Activated naive CD4-positive, alpha-beta T cell treated with anti-CD3 and anti-CD28 coated beads, Interleukin-2, amount 50 U/mL, for 24 hours (primary cell): ENCODE data around the gene PKNOX2.

Source experiments
- H3K27ac Mint-ChIP-seq: one replicate; pipeline ENCODE4 v1.8.0; 2021; ENCODE audit warnings: mild to moderate bottlenecking, mixed read lengths
- H3K27me3 Mint-ChIP-seq: one replicate; pipeline ENCODE4 v1.8.0; 2021; ENCODE audit warnings: mixed read lengths
- H3K36me3 Mint-ChIP-seq: one replicate; pipeline ENCODE4 v1.8.0; 2021; ENCODE audit warnings: mixed read lengths
- H3K4me1 Mint-ChIP-seq: one replicate; pipeline ENCODE4 v1.8.0; 2021; ENCODE audit warnings: mixed read lengths
- H3K4me3 Mint-ChIP-seq: one replicate; pipeline ENCODE4 v1.8.0; 2021; ENCODE audit warnings: mild to moderate bottlenecking, mixed read lengths
- H3K9me3 Mint-ChIP-seq: one replicate; pipeline ENCODE4 v1.8.0; 2021; ENCODE audit warnings: mixed read lengths

Gene PKNOX2

DNA sequence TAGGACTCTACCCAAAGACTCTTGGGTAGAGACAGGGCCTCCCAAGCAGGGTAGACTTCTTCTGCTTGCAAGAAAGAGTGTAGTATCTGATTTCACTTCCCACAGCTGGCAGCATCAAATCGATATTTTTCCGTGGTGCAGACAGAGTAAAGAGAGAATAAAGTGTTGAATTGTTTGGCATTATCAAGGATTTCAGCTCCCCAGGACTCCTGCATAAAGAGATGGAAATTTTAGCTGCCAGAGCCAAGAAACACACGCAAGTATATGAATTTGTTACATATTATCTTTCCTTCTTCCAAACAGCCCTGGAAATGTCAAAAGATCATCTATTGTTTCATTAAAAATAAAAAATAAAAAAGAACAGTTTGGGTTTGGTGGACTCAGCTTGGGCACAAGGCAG lies 136.8 kb downstream of the PKNOX2 start:
- H3K27me3 Mint-ChIP-seq: peaks cover under 1% of the 10 kb centered on the region
- H3K4me3 Mint-ChIP-seq: no peak overlapping the region
- no peak overlapping the region for H3K27ac Mint-ChIP-seq
- H3K9me3 Mint-ChIP-seq: no peaks in the 10 kb centered on the region
- no peaks in the 10 kb centered on the region for H3K4me1 Mint-ChIP-seq
- no peaks in the 10 kb centered on the region for H3K36me3 Mint-ChIP-seq

DNA sequence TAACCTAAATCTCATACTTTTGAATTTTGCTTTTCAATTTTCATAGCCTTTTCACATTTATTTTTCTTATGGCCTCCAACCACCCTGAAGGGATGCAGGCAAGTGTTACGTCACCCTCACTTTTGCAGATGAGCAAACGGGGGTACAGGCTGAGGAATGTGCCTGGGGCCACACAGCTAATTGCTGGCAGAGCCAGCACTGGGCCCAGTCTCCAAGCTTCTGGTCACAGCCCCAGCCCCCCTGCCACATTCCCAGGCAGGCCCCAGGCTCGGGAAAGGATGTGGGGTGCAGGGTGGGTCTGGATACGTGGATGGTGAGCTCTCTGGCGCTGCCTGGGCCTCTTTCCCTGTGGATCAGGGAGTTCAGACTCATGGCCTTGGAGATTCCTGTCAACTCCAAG lies 138.6 kb downstream of the PKNOX2 start:
- Mint-ChIP-seq H3K4me1 (no peaks in the 10 kb centered on the region), H3K9me3 (no peaks in the 10 kb centered on the region), H3K36me3 (no peaks in the 10 kb centered on the region), H3K4me3 (no peak overlapping the region), H3K27me3 (no peaks in the 10 kb centered on the region), H3K27ac (no peak overlapping the region)

DNA sequence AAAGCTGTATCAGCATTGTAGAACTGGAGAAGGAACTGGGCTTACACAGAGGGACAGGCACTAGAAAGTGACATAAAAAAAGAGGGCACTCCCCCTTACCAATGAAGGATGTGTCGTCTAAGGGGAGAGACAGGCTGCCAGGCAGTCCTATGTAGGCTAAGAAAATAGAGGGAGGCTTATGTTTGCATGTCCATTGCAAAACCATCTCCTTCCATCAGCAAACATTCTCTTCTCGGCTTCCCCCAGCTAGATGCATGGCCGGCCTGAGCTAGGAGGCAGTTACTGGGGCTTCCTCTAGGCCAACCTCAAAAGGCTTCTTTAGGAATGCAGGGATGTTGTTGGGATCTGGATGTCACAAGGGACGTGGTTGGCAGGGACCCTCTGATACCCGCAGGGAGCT lies 139.1 kb downstream of the PKNOX2 start:
- Mint-ChIP-seq H3K36me3 (no peaks in the 10 kb centered on the region), H3K4me3 (no peak overlapping the region), H3K4me1 (no peaks in the 10 kb centered on the region), H3K9me3 (no peaks in the 10 kb centered on the region), H3K27ac (no peak overlapping the region), H3K27me3 (no peaks in the 10 kb centered on the region)

DNA sequence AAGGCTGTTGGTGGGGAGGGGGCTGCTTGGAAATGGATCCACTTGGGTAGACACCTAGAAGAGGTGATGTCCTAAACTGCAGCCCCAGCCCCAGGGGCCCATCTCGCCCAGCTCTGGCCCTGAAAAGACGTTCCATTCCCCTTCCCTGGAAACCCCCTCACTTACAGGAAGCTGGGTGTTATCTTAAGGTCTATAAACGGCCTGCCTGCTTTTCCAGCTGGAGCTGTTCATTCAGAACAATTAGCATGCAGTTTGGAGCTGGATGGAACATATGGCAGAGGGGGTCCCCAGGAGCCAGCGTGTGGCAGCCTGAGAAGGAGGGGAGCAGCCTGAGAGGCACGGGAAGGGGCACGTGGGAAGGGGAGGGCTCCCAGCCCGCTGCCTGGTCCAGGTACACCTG lies 139.6 kb downstream of the PKNOX2 start:
- no peaks in the 10 kb centered on the region for H3K36me3 Mint-ChIP-seq
- no peaks in the 10 kb centered on the region for H3K4me1 Mint-ChIP-seq
- H3K4me3 Mint-ChIP-seq: no peak overlapping the region
- no peak overlapping the region for H3K27ac Mint-ChIP-seq
- H3K27me3 Mint-ChIP-seq: peaks cover 2% of the 10 kb centered on the region
- no peaks in the 10 kb centered on the region for H3K9me3 Mint-ChIP-seq

DNA sequence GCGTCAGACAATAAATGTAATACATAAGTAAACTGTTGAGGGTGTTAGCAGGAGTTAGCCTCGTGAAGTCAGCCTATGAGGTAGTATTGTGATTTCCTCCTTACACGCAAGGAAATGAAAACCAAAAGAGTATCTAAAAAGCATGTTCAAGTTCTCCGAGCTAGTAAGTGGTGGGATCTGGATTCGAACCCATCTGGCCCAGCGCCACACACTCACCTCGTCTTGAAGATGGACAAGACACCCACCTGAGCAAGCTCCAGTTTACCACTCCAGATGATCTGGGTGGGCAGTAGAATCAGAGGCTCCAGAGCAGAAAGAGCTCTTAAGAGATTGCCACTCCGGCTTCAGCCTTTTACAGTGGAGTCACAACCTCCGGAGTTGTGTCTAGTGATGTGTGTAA lies 140.3 kb downstream of the PKNOX2 start:
- H3K4me3 Mint-ChIP-seq: no peak overlapping the region
- peaks cover 2% of the 10 kb centered on the region for H3K27me3 Mint-ChIP-seq
- H3K4me1 Mint-ChIP-seq: no peaks in the 10 kb centered on the region
- H3K9me3 Mint-ChIP-seq: no peaks in the 10 kb centered on the region
- no peaks in the 10 kb centered on the region for H3K36me3 Mint-ChIP-seq
- H3K27ac Mint-ChIP-seq: no peak overlapping the region

DNA sequence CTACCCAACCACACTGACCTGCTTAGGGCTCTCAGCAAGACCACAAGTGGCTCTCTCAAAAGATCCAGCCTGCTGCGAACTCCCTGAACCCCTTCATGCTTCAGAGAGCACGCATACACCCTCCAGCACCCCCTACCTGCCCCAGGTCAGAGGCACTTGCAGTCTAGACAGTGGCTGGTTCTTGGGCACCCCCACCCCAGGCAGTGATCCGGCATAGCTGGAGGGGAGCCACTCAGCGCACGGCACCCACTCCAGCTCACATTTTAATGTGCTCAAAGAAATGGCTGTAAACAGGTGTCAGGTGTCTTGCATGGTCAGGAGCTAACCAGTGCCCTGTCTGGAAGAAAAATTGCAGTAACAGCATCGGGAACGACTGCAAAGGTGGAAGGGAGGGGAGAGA lies 140.8 kb downstream of the PKNOX2 start:
- peaks cover 2% of the 10 kb centered on the region for H3K27me3 Mint-ChIP-seq
- H3K4me1 Mint-ChIP-seq: no peaks in the 10 kb centered on the region
- H3K9me3 Mint-ChIP-seq: no peaks in the 10 kb centered on the region
- no peak overlapping the region for H3K4me3 Mint-ChIP-seq
- no peak overlapping the region for H3K27ac Mint-ChIP-seq
- no peaks in the 10 kb centered on the region for H3K36me3 Mint-ChIP-seq

DNA sequence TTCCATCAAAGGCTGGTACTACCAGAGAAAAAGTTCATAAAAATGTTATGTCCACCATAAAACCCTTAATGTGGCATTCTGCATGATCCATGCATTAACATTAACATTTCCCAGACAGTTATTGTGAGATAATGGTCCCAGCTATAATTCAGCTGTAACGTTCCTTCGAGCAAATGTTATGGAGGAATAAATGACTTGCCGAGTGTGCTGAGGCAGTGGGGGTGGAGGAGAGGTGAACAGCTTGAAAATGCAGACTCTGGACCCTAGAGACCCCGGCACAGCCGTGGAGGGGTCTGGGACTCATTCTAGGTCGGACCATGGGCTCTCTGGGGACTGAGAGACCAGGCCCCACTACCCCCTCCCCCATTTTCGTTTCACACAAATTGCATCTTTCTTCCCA lies 141.9 kb downstream of the PKNOX2 start:
- H3K9me3 Mint-ChIP-seq: no peaks in the 10 kb centered on the region
- no peak overlapping the region for H3K4me3 Mint-ChIP-seq
- H3K4me1 Mint-ChIP-seq: no peaks in the 10 kb centered on the region
- no peak overlapping the region for H3K27ac Mint-ChIP-seq
- H3K27me3 Mint-ChIP-seq: peaks cover 2% of the 10 kb centered on the region
- no peaks in the 10 kb centered on the region for H3K36me3 Mint-ChIP-seq

DNA sequence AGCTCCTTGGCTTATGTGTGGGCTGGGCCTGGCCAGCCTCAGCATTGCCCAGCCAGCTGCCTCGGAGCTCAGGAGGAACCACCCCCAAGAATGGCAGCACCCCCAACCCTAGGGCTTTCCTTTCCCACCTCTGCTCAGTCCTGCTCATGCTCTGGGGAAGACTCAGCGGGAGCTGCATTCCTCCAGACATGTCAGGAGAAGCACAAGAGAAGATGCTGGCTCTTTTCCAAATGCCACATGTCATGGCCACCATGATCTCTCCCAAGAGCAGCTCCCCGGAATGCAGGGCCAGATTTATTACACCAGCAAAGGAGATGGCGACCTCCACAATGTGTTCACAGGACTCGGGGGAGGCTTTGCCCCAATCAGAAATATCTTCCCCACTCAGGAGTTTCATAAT lies 143.7 kb downstream of the PKNOX2 start:
- no peak overlapping the region for H3K27ac Mint-ChIP-seq
- H3K27me3 Mint-ChIP-seq: peaks cover 8% of the 10 kb centered on the region
- no peak overlapping the region for H3K4me3 Mint-ChIP-seq
- H3K9me3 Mint-ChIP-seq: no peaks in the 10 kb centered on the region
- H3K4me1 Mint-ChIP-seq: no peaks in the 10 kb centered on the region
- no peaks in the 10 kb centered on the region for H3K36me3 Mint-ChIP-seq

DNA sequence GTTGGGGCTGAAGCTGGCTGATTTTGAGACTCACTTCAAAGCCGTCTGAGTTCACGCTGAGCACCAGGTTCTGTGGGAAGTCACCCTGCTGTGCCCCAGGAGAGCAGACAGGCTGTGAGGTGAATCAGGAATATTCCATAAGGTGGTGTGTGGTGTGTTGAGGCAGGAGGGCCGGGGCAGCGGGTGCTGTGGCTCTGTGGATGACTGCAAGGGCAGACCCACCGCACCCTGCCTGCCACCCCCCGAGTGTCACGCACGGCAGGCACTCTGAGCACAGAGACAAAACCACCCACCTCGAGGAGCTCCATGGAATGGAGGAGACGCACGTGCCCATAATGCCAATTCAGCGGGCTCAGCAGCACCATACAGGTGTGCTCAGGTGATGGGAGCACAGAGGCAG lies 147.8 kb downstream of the PKNOX2 start:
- Mint-ChIP-seq H3K4me1 (no peaks in the 10 kb centered on the region), H3K36me3 (no peaks in the 10 kb centered on the region), H3K4me3 (no peak overlapping the region), H3K27ac (no peak overlapping the region), H3K27me3 (peaks cover 8% of the 10 kb centered on the region), H3K9me3 (no peaks in the 10 kb centered on the region)

DNA sequence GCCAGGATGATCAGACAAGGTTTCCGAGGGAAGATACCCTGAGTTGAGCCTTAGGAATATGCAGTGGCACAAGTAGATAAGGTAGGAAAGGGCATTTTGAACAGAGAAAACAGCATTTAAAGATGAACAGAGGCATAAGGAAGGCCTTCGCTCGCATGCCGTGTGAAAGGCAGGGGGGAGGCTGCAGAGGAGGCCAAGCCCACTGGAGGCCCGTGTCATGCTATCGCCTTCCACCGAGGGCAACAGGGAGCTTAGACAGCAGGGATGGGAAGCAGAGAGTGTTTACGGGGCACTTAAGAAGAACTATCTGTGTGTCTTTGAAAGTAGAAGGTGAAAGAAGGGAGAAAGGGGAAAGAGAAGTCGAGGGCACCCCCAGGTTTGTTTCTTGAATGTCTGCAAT lies 148.3 kb downstream of the PKNOX2 start:
- H3K27ac Mint-ChIP-seq: no peak overlapping the region
- no peaks in the 10 kb centered on the region for H3K36me3 Mint-ChIP-seq
- no peak overlapping the region for H3K4me3 Mint-ChIP-seq
- peaks cover 8% of the 10 kb centered on the region for H3K27me3 Mint-ChIP-seq
- no peaks in the 10 kb centered on the region for H3K4me1 Mint-ChIP-seq
- no peaks in the 10 kb centered on the region for H3K9me3 Mint-ChIP-seq

DNA sequence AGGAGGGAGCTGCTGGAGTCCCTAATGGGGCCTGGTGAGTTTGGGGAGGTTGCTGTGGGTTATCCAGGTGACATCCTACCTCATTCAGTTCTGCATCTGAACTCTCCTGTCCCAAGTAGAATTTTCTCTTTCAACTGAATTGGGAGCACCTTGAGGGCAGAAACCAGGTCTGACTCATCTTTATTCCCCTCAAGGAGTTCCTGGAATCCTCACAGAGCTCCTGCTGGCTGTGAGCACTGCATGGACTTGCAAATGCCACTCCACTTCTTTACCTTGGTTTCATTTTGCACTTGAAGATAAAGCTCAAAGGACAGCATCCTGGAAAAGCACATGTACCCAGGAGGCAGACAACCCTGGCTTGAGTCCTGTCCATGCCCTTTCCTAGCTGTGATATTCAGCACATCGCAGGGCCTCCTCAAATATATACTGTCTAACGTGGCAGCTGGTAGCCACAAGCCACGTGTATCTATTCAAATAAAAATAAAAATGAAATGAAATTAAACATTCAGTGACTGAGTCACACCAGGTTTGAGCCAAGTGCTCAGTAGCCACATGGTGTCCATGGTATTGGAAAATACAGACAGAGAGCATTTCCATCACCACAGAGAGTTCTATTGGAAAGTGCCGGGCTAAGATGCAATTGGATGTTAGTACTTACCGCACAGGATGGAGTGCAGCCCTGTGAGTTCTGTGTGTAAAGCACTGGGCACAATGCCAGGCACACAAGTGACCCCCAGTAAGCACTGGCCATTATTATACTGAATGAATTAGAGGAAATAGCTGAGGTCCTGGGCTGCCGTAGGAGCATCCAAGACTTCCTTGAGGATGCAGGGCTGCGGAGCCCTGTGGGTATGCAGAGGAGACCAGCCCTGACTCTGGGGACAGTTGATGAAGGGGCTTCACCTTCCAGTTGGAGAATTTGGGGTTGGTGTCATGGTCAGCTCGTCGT lies 149.0 kb downstream of the PKNOX2 start:
- H3K27me3 Mint-ChIP-seq: peaks cover 8% of the 10 kb centered on the region
- H3K4me3 Mint-ChIP-seq: no peak overlapping the region
- no peak overlapping the region for H3K27ac Mint-ChIP-seq
- H3K9me3 Mint-ChIP-seq: no peaks in the 10 kb centered on the region
- no peaks in the 10 kb centered on the region for H3K4me1 Mint-ChIP-seq
- H3K36me3 Mint-ChIP-seq: no peaks in the 10 kb centered on the region

DNA sequence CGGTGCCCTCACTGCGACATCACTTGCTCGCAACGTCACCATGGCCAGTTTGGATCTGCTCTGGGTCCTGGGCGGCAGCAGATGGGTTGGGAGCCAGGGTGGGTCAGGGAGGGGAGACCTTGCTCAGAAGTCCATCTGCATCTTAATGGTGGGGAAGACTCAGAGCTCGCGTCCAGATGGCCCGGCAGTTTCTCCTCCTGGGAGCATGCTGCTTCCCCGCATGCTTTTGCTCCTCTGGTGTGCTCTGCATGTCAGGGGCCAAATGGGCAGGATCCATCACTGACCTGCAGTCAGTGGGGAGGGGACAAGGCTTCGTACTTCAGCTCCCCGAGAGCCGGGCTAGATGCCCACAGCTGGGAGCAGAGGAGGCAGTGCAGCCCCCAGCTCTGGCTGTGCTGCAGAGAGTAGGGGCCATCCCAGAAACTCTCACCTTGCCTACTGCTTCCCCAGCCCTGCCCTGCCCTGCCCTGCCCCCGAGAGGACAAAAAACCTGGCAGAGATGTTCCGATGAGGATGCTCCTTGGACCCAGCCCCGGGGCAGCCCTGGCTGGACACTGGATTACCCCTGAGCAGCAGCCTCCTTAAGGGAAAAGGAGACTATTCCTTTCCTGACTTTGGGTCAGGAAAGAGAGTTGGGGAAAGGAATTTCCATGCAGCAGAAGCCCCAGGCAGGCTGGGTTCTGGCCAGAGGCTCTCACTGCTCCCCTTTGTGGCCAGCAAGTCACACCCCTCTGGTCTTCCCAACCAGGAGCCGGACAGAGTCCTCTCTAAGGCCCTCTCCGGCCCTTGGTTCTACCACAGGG lies 149.9 kb downstream of the PKNOX2 start:
- H3K9me3 Mint-ChIP-seq: no peaks in the 10 kb centered on the region
- no peaks in the 10 kb centered on the region for H3K36me3 Mint-ChIP-seq
- H3K4me3 Mint-ChIP-seq: no peak overlapping the region
- peaks cover 7% of the 10 kb centered on the region for H3K27me3 Mint-ChIP-seq
- no peaks in the 10 kb centered on the region for H3K4me1 Mint-ChIP-seq
- H3K27ac Mint-ChIP-seq: no peak overlapping the region

DNA sequence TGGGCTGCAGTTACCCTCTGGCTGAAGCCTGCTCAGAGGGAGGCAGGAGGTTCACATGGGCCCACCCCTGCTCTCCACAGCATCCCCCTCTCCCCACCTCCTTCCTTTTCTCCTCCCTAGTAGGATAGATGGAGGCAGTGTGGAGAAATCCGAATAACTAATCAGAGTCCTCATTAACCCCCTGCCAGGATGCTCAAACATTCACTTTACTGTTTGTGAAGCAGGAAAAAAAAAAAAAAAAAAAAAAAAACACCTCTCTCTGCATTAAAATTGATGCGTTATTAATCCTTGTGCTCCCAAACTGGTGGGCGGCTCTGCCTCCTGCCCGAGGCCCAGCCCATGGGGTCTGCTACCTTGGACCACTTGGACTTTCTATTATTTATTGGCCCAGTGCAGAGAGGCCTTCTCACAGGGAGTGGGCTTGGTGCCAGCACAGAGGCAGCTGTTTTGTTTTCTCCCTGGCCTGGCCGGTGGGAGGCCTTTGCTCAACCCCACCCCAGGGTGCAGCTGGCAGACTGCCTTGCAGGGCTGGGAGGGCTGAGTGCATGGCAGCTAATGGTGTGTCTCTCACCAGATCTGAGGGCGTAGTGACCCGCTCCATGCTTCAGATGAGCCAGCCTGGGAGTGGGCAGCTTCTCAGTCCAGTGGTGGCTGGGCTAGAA lies 150.7 kb downstream of the PKNOX2 start:
- Mint-ChIP-seq H3K4me1 (no peaks in the 10 kb centered on the region), H3K36me3 (no peaks in the 10 kb centered on the region), H3K27ac (no peak overlapping the region), H3K9me3 (no peaks in the 10 kb centered on the region), H3K27me3 (peaks cover 8% of the 10 kb centered on the region), H3K4me3 (no peak overlapping the region)

DNA sequence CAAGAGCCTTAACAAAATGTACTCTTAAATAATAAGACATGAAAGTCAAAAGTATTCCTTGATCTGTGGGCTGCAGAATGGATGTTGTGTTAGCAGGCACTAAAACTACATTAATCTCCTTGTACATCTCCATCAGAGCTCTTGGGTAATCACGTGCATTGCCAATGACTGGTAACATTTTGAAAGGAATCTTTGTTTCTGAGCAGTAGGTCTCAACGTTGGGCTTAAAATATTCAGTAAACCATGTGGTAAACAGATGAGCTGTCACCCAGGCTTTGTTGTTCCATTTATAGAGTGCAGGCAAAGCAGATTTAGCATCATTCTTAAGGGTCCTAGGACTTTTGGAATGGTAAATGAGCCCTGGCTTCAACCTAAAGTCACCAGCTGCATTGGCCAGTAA lies 152.9 kb downstream of the PKNOX2 start:
- Mint-ChIP-seq H3K9me3 (no peaks in the 10 kb centered on the region), H3K27me3 (peaks cover 6% of the 10 kb centered on the region), H3K36me3 (no peaks in the 10 kb centered on the region), H3K4me3 (no peak overlapping the region), H3K4me1 (no peaks in the 10 kb centered on the region), H3K27ac (no peak overlapping the region)

DNA sequence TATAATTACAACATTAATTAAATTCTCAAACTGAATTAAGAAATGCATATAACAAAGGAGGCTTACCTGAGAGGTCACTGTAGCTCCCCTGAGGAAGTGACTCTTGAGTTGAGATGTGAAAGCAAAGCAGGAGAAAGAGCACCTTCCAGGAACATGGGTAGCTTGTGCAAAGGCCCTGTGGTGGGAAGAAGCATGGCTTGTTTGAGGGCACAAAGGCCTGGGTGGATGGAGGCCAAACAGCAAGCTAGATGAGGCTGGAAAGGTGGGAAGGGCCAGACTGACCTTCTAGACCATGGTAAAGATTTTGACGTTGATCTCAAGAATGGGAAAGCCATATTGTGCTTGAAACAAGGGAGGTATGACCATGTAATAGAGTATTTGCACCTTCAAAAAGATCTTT lies 155.1 kb downstream of the PKNOX2 start:
- H3K9me3 Mint-ChIP-seq: no peaks in the 10 kb centered on the region
- H3K4me3 Mint-ChIP-seq: no peak overlapping the region
- no peaks in the 10 kb centered on the region for H3K36me3 Mint-ChIP-seq
- H3K27ac Mint-ChIP-seq: no peak overlapping the region
- peaks cover 5% of the 10 kb centered on the region for H3K27me3 Mint-ChIP-seq
- no peaks in the 10 kb centered on the region for H3K4me1 Mint-ChIP-seq
